A549 (cell line): ENCODE results near the gene ADAM12.

Experiments used
- BCL3 ChIP-seq: fragments of >200 bp; sonication (Bioruptor Twin); formaldehyde crosslinking; IDR thresholded peaks from 3 replicates; pipeline ENCODE4 v1.6.1; 2016
- CTCF ChIP-seq: fragments of >200 bp; sonication (Bioruptor Twin); formaldehyde crosslinking; IDR thresholded peaks from 3 replicates; pipeline ENCODE4 v1.5.1; 2016
- ELK1 ChIP-seq: fragments of 150-350 bp; IDR thresholded peaks from 2 replicates; pipeline ENCODE4 v1.6.1; 2014; ENCODE audit warnings: low read depth, mild to moderate bottlenecking, low read length
- JUN ChIP-seq, 2 experiments: fragments of >200 bp; sonication (Bioruptor Twin); formaldehyde crosslinking; IDR thresholded peaks; 2 replicates in 1 of 2; 3 replicates in 1 of 2; pipeline ENCODE4 v1.6.1; 2016 to 2017
- JUNB ChIP-seq: fragments of >200 bp; sonication (Bioruptor Twin); formaldehyde crosslinking; IDR thresholded peaks from 2 replicates; pipeline ENCODE4 v1.6.1; 2016
- KDM1A ChIP-seq: fragments of 200-600 bp; sonication (generic); IDR thresholded peaks from 2 replicates; pipeline ENCODE4 v1.6.1; 2016; ENCODE audit warnings: low read depth, mild to moderate bottlenecking
- MYC ChIP-seq: IDR thresholded peaks from 2 replicates; pipeline ENCODE4 v1.6.1; 2012; ENCODE audit warnings: mild to moderate bottlenecking, inconsistent platforms, low read length, improper control_type of control experiment, borderline replicate concordance
- POLR2A ChIP-seq: IDR thresholded peaks from 2 replicates; pipeline ENCODE4 v1.6.1; 2012; ENCODE audit warnings: mild to moderate bottlenecking, low read length
- RCOR1 ChIP-seq: fragments of 150-350 bp; IDR thresholded peaks from 2 replicates; pipeline ENCODE4 v1.6.1; 2014; ENCODE audit warnings: antibody characterized with exemption, low read length, low read depth
- RFX5 ChIP-seq: fragments of 450-650 bp; IDR thresholded peaks from 2 replicates; pipeline ENCODE4 v1.7.1; 2014; ENCODE audit warnings: antibody characterized with exemption, mild to moderate bottlenecking, moderate library complexity
- RNF2 ChIP-seq: fragments of 200-600 bp; sonication (generic); IDR thresholded peaks from 2 replicates; pipeline ENCODE4 v1.6.1; 2016; ENCODE audit warnings: low read depth, mild to moderate bottlenecking, antibody characterized with exemption, moderate library complexity, borderline replicate concordance

GRCh38 chr10:126417220-126417825 lies 29.0 kb upstream of the ADAM12 start:
- no peak for TF ChIP-seq KDM1A
- TF ChIP-seq RCOR1 = no peak
- no peak for TF ChIP-seq POLR2A
- TF ChIP-seq CTCF = no peak
- TF ChIP-seq ELK1 = no peak
- no peak for TF ChIP-seq RFX5
- TF ChIP-seq JUNB = no peak
- TF ChIP-seq RNF2 = no peak
- no peak for TF ChIP-seq JUN (IDR thresholded peaks at IDR 0.05)
- no peak for TF ChIP-seq BCL3
- no peak for TF ChIP-seq MYC
